Liver (tissue), 9 donors: ENCODE results near the gene DHRS1. TPM values are rescaled to one million over a fixed set of nuclear protein-coding genes. Genes with fewer than 3 reads are reported as not detected.

Experiments used
- DNase-seq: peaks from one replicate; pipeline ENCODE4 v3.0.0-alpha.2; 2017; ENCODE audit warnings: low spot score
- H3K27ac ChIP-seq, 2 donors: one replicate each; pipeline ENCODE4 v1.7.0; 2013; ENCODE audit warnings: inconsistent platforms in 2 of 2, low read length in 2 of 2, control low read depth in 1 of 2, low read depth in 1 of 2, mild to moderate bottlenecking in 1 of 2
- H3K27me3 ChIP-seq, 4 donors: one replicate each; pipeline versions ENCODE4 v1.6.1 to v1.7.0; 2013; ENCODE audit warnings: low read length in 3 of 4, inconsistent platforms in 1 of 4, mild to moderate bottlenecking in 1 of 4, moderate library complexity in 1 of 4; ENCODE audit not compliant: control insufficient read depth in 4 of 4, insufficient read depth in 4 of 4
- H3K36me3 ChIP-seq, 4 donors: one replicate each; pipeline versions ENCODE4 v1.6.1 to v1.7.0; 2013; ENCODE audit warnings: low read length in 3 of 4, mild to moderate bottlenecking in 3 of 4, low read depth in 1 of 4, moderate library complexity in 1 of 4; ENCODE audit not compliant: control insufficient read depth in 4 of 4, insufficient read depth in 3 of 4
- H3K4me1 ChIP-seq, 4 donors: one replicate each; pipeline versions ENCODE4 v1.6.1 to v1.7.0; 2013; ENCODE audit warnings: low read length in 3 of 4, mild to moderate bottlenecking in 3 of 4, moderate library complexity in 1 of 4; ENCODE audit not compliant: control insufficient read depth in 4 of 4, insufficient read depth in 4 of 4
- H3K4me3 ChIP-seq, 3 donors: one replicate each; pipeline versions ENCODE4 v1.6.1 to v1.7.0; 2013; ENCODE audit warnings: low read length in 3 of 3, control low read depth in 1 of 3, low read depth in 1 of 3, mild to moderate bottlenecking in 1 of 3
- H3K9ac ChIP-seq, 2 donors: one replicate each; pipeline ENCODE4 v1.7.0; 2013; ENCODE audit warnings: low read length in 2 of 2, mild to moderate bottlenecking in 2 of 2, moderate library complexity in 2 of 2, control low read depth in 1 of 2, low read depth in 1 of 2
- H3K9me3 ChIP-seq, 4 donors: one replicate each; pipeline versions ENCODE4 v1.6.1 to v1.7.0; 2013; ENCODE audit warnings: low read length in 3 of 4; ENCODE audit not compliant: control insufficient read depth in 4 of 4
- CTCF ChIP-seq: fragments of 150-350 bp; IDR thresholded peaks from 2 replicates; pipeline ENCODE4 v1.5.1; 2017; ENCODE audit warnings: improper control_type of control experiment, low read depth, low read length; ENCODE audit not compliant: missing input control
- EGR1 ChIP-seq, 2 donors: IDR thresholded peaks; 2 replicates each; pipeline ENCODE4 v1.6.1; 2016 to 2018; ENCODE audit warnings: antibody characterized with exemption in 2 of 2, low read depth in 2 of 2
- FOXA1 ChIP-seq: IDR thresholded peaks from 2 replicates; pipeline ENCODE4 v1.6.1; 2016; ENCODE audit warnings: antibody characterized with exemption
- FOXA2 ChIP-seq: IDR thresholded peaks from 2 replicates; pipeline ENCODE4 v1.6.1; 2016; ENCODE audit warnings: antibody characterized with exemption
- GABPA ChIP-seq, 2 donors: IDR thresholded peaks in 1 of 2; conservative IDR thresholded peaks in 1 of 2; 2 replicates each; pipeline ENCODE4 v1.6.1; 2016; ENCODE audit warnings: antibody characterized with exemption in 2 of 2, mild to moderate bottlenecking in 1 of 2, moderate library complexity in 1 of 2
- HNF4A ChIP-seq, 2 donors: conservative IDR thresholded peaks; 2 replicates each; pipeline ENCODE4 v1.6.1; 2016; ENCODE audit warnings: antibody characterized with exemption in 2 of 2, mild to moderate bottlenecking in 2 of 2
- HNF4G ChIP-seq: IDR thresholded peaks from 2 replicates; pipeline ENCODE4 v1.6.1; 2016; ENCODE audit warnings: antibody characterized with exemption
- JUND ChIP-seq, 2 donors: IDR thresholded peaks; 2 replicates each; pipeline ENCODE4 v1.6.1; 2016; ENCODE audit warnings: antibody characterized with exemption in 2 of 2
- MAX ChIP-seq: IDR thresholded peaks from 2 replicates; pipeline ENCODE4 v1.6.1; 2016; ENCODE audit warnings: antibody characterized with exemption
- NR2F2 ChIP-seq: IDR thresholded peaks from 2 replicates; pipeline ENCODE4 v1.6.1; 2016; ENCODE audit warnings: antibody characterized with exemption
- RAD21 ChIP-seq, 2 donors: IDR thresholded peaks; 2 replicates each; pipeline ENCODE4 v1.6.1; 2016; ENCODE audit warnings: antibody characterized with exemption in 2 of 2, mild to moderate bottlenecking in 2 of 2
- RXRA ChIP-seq, 2 donors: IDR thresholded peaks; 2 replicates each; pipeline ENCODE4 v1.6.1; 2017 to 2018; ENCODE audit warnings: antibody characterized with exemption in 2 of 2, mild to moderate bottlenecking in 1 of 2
- SP1 ChIP-seq: IDR thresholded peaks from 2 replicates; pipeline ENCODE4 v1.6.1; 2018; ENCODE audit warnings: antibody characterized with exemption, mild to moderate bottlenecking
- TAF1 ChIP-seq: conservative IDR thresholded peaks from 2 replicates; pipeline ENCODE4 v1.6.1; 2016; ENCODE audit warnings: antibody characterized with exemption, mild to moderate bottlenecking
- YY1 ChIP-seq: IDR thresholded peaks from 2 replicates; pipeline ENCODE4 v1.6.1; 2016; ENCODE audit warnings: antibody characterized with exemption, mild to moderate bottlenecking
- ZBTB33 ChIP-seq: IDR thresholded peaks from 2 replicates; pipeline ENCODE4 v1.6.1; 2016; ENCODE audit warnings: antibody characterized with exemption
- WGBS: extraction: QIAGEN DNeasy Blood & Tissue Kit; methylation state at CpG from one replicate; pipeline ENCODE4 v1.1.7; 2013; 5-methylcytosine and 5-hydroxymethylcytosine counted together
- polyA plus RNA-seq, 2 donors: library from polyadenylated mRNA; stranded (reverse) in 1 of 2; unstranded in 1 of 2; fragments of 200-250 nt in 1 of 2; fragments of >200 nt in 1 of 2; fragmentation: Nextera tagmentation in 1 of 2; extraction: Ambion mirVana in 1 of 2; gene quantifications; one replicate each; pipeline versions ENCODE4 v1.2.1 to v1.2.3, GENCODE V29; 2013 to 2015
- total RNA-seq, 2 donors: library from RNA; depleted of rRNA; stranded (reverse); fragments of >200 nt; gene quantifications; one replicate each; pipeline ENCODE4 v1.2.3, GENCODE V29; 2014
- TF ChIP-seq, protein P1 (sequence below): IDR thresholded peaks from 2 replicates; pipeline ENCODE4 v1.6.1; 2016; ENCODE audit warnings: antibody characterized with exemption
- TF ChIP-seq, protein P2 (sequence below): IDR thresholded peaks from 2 replicates; pipeline ENCODE4 v1.6.1; 2016; ENCODE audit warnings: antibody characterized with exemption, mild to moderate bottlenecking
- donor health status: healthy.
- donor health status: healthy.
- donor health status: healthy.
- donor health status: healthy.
- donor health status: healthy.

DHRS1 gene
- total and polyA plus RNA-seq, 4 donors: 30.3 to 84.9 (median 50.2) TPM

DNA sequence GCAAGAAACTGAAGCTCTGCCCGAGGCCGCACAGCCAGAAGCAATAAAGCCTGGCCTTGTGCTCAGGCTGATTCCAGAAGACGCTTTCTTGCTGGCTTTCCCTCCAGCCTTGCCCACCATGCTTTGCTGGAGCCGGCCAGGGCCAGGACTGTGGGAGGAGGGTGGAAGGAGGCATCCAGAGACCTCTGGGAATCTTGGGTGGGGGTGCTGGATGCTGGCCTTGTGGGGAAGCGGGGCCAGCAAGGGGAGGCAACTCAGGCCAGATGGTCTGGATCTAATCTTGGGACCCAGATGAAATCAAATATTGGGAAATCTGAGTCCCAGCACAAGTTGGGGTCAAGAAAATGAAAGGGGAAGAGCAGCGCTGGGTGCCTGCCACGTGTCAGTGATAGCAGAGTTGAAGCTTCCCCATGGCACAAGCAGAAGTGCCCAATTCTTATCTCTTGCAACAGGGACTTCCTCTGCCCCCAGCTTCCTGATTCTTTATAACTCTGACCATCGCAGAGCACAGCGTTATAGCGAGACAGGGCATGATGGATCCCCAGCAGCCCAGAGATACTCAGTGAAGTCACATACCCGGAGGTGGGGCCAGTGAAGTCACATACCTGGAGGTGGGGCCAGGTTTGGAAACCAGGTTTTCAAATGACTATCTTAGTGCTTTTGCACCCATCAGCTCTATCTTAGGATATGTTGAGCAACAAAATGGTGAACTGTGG is 21.8 kb downstream of the DHRS1 start:
- TF ChIP-seq, protein P1, sequence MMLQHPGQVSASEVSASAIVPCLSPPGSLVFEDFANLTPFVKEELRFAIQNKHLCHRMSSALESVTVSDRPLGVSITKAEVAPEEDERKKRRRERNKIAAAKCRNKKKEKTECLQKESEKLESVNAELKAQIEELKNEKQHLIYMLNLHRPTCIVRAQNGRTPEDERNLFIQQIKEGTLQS: no peak
- no peak for TF ChIP-seq MAX
- no peak for TF ChIP-seq JUND (IDR thresholded peaks at IDR 0.05)
- no peak for TF ChIP-seq FOXA1
- no peak for TF ChIP-seq SP1
- TF ChIP-seq YY1: no peak
- TF ChIP-seq RXRA (IDR thresholded peaks at IDR 0.05): no peak
- TF ChIP-seq TAF1: no peak
- no peak for TF ChIP-seq NR2F2
- no peak for TF ChIP-seq GABPA (IDR thresholded peaks at IDR 0.05 in 1 of 2, conservative IDR thresholded peaks at IDR 0.05 in 1 of 2)
- no peak for DNase-seq
- H3K27me3 ChIP-seq: no peaks in the 10 kb centered on the region
- peaks cover 0 to 17% (median 8%) of the 10 kb centered on the region in 4 donors for H3K4me1 ChIP-seq
- H3K9ac ChIP-seq: no peak overlapping the region
- H3K9me3 ChIP-seq: no peaks in the 10 kb centered on the region
- H3K36me3 ChIP-seq: no peaks in the 10 kb centered on the region
- WGBS: 88% methylated on average over 11 of the region's 11 CpGs
- H3K27ac ChIP-seq: peak overlapping the region in 1 of 2 donors; percentile 19
- H3K4me3 ChIP-seq: no peak overlapping the region

GRCh38 chr14:24277071-24277470 is 22.5 kb downstream of the DHRS1 start:
- Histone ChIP-seq H3K27ac (peak overlapping the region in 1 of 2 donors; percentile 19), H3K4me1 (peaks cover 0 to 19% (median 8%) of the 10 kb centered on the region in 4 donors), H3K9me3 (no peaks in the 10 kb centered on the region), H3K4me3 (no peak overlapping the region), H3K27me3 (no peaks in the 10 kb centered on the region), H3K36me3 (no peaks in the 10 kb centered on the region), H3K9ac (no peak overlapping the region)
- DNase-seq: no peak
- WGBS: 94% methylated on average over 6 of the region's 6 CpGs
- TF ChIP-seq GABPA (IDR thresholded peaks at IDR 0.05 in 1 of 2, conservative IDR thresholded peaks at IDR 0.05 in 1 of 2): no peak
- no peak for TF ChIP-seq RAD21 (IDR thresholded peaks at IDR 0.05)
- no peak for TF ChIP-seq NR2F2
- no peak for TF ChIP-seq JUND (IDR thresholded peaks at IDR 0.05)
- TF ChIP-seq, protein P1: no peak
- TF ChIP-seq CTCF: no peak
- no peak for TF ChIP-seq YY1
- TF ChIP-seq HNF4G: no peak
- no peak for TF ChIP-seq FOXA2
- TF ChIP-seq SP1: no peak
- no peak for TF ChIP-seq EGR1 (IDR thresholded peaks at IDR 0.05; ENCODE audit: low read depth in 2 of 2)
- TF ChIP-seq HNF4A (conservative IDR thresholded peaks at IDR 0.05): no peak
- no peak for TF ChIP-seq TAF1
- no peak for TF ChIP-seq ZBTB33
- no peak for TF ChIP-seq RXRA (IDR thresholded peaks at IDR 0.05)
- TF ChIP-seq MAX: no peak
- TF ChIP-seq, protein P2, sequence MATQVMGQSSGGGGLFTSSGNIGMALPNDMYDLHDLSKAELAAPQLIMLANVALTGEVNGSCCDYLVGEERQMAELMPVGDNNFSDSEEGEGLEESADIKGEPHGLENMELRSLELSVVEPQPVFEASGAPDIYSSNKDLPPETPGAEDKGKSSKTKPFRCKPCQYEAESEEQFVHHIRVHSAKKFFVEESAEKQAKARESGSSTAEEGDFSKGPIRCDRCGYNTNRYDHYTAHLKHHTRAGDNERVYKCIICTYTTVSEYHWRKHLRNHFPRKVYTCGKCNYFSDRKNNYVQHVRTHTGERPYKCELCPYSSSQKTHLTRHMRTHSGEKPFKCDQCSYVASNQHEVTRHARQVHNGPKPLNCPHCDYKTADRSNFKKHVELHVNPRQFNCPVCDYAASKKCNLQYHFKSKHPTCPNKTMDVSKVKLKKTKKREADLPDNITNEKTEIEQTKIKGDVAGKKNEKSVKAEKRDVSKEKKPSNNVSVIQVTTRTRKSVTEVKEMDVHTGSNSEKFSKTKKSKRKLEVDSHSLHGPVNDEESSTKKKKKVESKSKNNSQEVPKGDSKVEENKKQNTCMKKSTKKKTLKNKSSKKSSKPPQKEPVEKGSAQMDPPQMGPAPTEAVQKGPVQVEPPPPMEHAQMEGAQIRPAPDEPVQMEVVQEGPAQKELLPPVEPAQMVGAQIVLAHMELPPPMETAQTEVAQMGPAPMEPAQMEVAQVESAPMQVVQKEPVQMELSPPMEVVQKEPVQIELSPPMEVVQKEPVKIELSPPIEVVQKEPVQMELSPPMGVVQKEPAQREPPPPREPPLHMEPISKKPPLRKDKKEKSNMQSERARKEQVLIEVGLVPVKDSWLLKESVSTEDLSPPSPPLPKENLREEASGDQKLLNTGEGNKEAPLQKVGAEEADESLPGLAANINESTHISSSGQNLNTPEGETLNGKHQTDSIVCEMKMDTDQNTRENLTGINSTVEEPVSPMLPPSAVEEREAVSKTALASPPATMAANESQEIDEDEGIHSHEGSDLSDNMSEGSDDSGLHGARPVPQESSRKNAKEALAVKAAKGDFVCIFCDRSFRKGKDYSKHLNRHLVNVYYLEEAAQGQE: no peak
- no peak for TF ChIP-seq FOXA1
